Chondrocyte (in vitro differentiated cells): Measurements from ENCODE around the gene ASTN2. TPM values are rescaled to one million over a fixed set of nuclear protein-coding genes. Genes with fewer than 3 reads are reported as not detected.
"Not testable (repeated sequence)": the region's sequence is repeated elsewhere in the genome, so short reads cannot be mapped to it uniquely, and the experiment has no call there.

Experiments
- DNase-seq: peaks from one replicate; pipeline ENCODE4 v3.0.0; 2021; ENCODE audit warnings: mixed read lengths, low spot score
- H3K27ac Mint-ChIP-seq: one replicate; pipeline ENCODE4 v1.8.0; 2021; ENCODE audit warnings: mild to moderate bottlenecking, moderate library complexity, mixed read lengths; ENCODE audit not compliant: unreplicated experiment
- H3K27me3 Mint-ChIP-seq: 2 replicates; pipeline ENCODE4 v1.8.0; 2021; ENCODE audit warnings: low read depth, mixed read lengths
- H3K36me3 Mint-ChIP-seq: 2 replicates; pipeline ENCODE4 v1.8.0; 2021; ENCODE audit warnings: low read depth, mixed read lengths
- H3K4me1 Mint-ChIP-seq: 2 replicates; pipeline ENCODE4 v1.8.0; 2021; ENCODE audit warnings: low read depth, mild to moderate bottlenecking, mixed read lengths
- H3K4me3 Mint-ChIP-seq: one replicate; pipeline ENCODE4 v1.8.0; 2021; ENCODE audit warnings: mild to moderate bottlenecking, moderate library complexity, mixed read lengths; ENCODE audit not compliant: unreplicated experiment
- H3K9me3 Mint-ChIP-seq: 2 replicates; pipeline ENCODE4 v1.8.0; 2021; ENCODE audit warnings: low read depth, mixed read lengths
- total RNA-seq: library from RNA; stranded (reverse); gene quantifications from 3 replicates; pipeline ENCODE4 v1.2.1, GENCODE V29; 2021
- TF ChIP-seq, protein P1 (sequence below): fragments of 200-600 bp; sonication (generic); IDR thresholded peaks from 2 replicates; pipeline ENCODE4 v1.5.0; 2021; ENCODE audit warnings: antibody characterized with exemption, mild to moderate bottlenecking, moderate library complexity

ASTN2 gene
- total RNA-seq, 1 donor from 2014 or later: 3.6 TPM

GRCh38 chr9:116692616-116693015, 722.2 kb downstream of the ASTN2 start:
- no peak overlapping the region for H3K4me3 Mint-ChIP-seq
- no peak for DNase-seq
- no peaks in the 10 kb centered on the region for H3K9me3 Mint-ChIP-seq
- peaks cover 95% of the 10 kb centered on the region for H3K4me1 Mint-ChIP-seq
- TF ChIP-seq, protein P1, sequence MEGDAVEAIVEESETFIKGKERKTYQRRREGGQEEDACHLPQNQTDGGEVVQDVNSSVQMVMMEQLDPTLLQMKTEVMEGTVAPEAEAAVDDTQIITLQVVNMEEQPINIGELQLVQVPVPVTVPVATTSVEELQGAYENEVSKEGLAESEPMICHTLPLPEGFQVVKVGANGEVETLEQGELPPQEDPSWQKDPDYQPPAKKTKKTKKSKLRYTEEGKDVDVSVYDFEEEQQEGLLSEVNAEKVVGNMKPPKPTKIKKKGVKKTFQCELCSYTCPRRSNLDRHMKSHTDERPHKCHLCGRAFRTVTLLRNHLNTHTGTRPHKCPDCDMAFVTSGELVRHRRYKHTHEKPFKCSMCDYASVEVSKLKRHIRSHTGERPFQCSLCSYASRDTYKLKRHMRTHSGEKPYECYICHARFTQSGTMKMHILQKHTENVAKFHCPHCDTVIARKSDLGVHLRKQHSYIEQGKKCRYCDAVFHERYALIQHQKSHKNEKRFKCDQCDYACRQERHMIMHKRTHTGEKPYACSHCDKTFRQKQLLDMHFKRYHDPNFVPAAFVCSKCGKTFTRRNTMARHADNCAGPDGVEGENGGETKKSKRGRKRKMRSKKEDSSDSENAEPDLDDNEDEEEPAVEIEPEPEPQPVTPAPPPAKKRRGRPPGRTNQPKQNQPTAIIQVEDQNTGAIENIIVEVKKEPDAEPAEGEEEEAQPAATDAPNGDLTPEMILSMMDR: no peak
- H3K27ac Mint-ChIP-seq: peak overlapping the region; percentile 81
- H3K27me3 Mint-ChIP-seq: no peaks in the 10 kb centered on the region
- H3K36me3 Mint-ChIP-seq: peaks cover 3% of the 10 kb centered on the region

DNA sequence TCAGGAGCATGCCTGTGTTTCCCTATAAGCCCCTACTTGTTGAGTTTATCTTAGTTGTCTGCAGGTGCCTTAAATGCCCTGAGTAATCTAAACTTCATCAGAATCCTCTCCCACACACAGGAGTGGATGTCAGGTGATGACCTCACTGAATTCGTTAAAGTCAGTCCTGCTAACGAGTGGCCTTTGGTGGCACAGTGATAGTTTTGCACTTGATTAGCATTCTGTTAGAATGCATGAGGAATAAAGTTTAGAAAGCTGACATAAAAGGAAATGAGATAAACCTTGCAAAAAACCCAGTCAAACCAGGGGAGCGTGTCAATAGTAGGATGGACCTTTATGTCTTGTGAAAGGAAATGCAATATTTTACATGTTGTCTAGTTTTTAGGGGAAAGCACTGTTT, 723.2 kb downstream of the ASTN2 start:
- Mint-ChIP-seq H3K4me1 (peaks cover 91% of the 10 kb centered on the region), H3K9me3 (no peaks in the 10 kb centered on the region), H3K27me3 (no peaks in the 10 kb centered on the region), H3K36me3 (peaks cover 2% of the 10 kb centered on the region), H3K4me3 (no peak overlapping the region), H3K27ac (no peak overlapping the region)
- TF ChIP-seq, protein P1: no peak
- no peak for DNase-seq

DNA sequence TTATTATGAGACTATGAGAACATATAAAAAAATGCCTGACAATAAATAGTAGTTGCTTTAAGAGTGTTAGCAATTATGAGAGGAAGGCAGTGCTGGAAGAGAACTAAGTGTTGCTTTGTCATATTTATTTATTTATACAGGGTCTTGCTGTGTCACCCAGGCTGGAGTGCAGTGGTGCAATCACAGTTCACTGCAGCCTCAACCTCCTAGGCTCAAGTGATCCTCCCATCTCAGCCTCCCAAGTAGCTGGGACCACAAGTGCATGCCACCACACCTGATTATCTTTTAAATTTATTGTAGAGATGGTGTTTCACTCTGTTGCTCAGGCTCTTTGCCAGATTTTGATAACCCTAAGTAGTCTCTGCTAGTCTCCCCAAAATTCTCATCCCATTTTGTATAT, 724.1 kb downstream of the ASTN2 start:
- not testable (repeated sequence) for H3K9me3 Mint-ChIP-seq, DNase-seq, H3K4me3 Mint-ChIP-seq, H3K36me3 Mint-ChIP-seq, H3K27me3 Mint-ChIP-seq, H3K27ac Mint-ChIP-seq
- peaks cover 89% of the 10 kb centered on the region for H3K4me1 Mint-ChIP-seq

- H3K9me3 Mint-ChIP-seq: no peaks in the 10 kb centered on the region
- no peak overlapping the region for H3K27ac Mint-ChIP-seq
- no peaks in the 10 kb centered on the region for H3K27me3 Mint-ChIP-seq
- peak overlapping the region; percentile 96 for H3K4me3 Mint-ChIP-seq
- peaks cover 76% of the 10 kb centered on the region for H3K4me1 Mint-ChIP-seq
- H3K36me3 Mint-ChIP-seq: no peaks in the 10 kb centered on the region
- TF ChIP-seq, protein P1: no peak
- DNase-seq: no peak
These were observed 725.3 kb downstream of the ASTN2 start for GRCh38 chr9:116689486-116690032.

- Mint-ChIP-seq H3K4me3 (peak overlapping the region; percentile 96), H3K36me3 (no peaks in the 10 kb centered on the region), H3K27me3 (no peaks in the 10 kb centered on the region), H3K4me1 (peaks cover 72% of the 10 kb centered on the region), H3K27ac (peak overlapping the region; percentile 91), H3K9me3 (no peaks in the 10 kb centered on the region)
- no peak for DNase-seq
- TF ChIP-seq, protein P1: no peak
These were observed 725.9 kb downstream of the ASTN2 start for GRCh38 chr9:116688806-116689485.

GRCh38 chr9:116687754-116688135, 727.1 kb downstream of the ASTN2 start:
- Mint-ChIP-seq H3K36me3 (no peaks in the 10 kb centered on the region), H3K4me3 (peak overlapping the region; percentile 96), H3K27ac (peak overlapping the region; percentile 91), H3K9me3 (no peaks in the 10 kb centered on the region), H3K27me3 (no peaks in the 10 kb centered on the region), H3K4me1 (peaks cover 60% of the 10 kb centered on the region)
- TF ChIP-seq, protein P1: no peak
- no peak for DNase-seq
